ENCODE results near the gene KSR1. TPM values are rescaled to one million over a fixed set of nuclear protein-coding genes. Genes with fewer than 3 reads are reported as not detected.

The KSR1 gene
- total RNA-seq, 4 donors from 2014 or later: 10.4 to 17.7 (median 13.2) TPM

DNA sequence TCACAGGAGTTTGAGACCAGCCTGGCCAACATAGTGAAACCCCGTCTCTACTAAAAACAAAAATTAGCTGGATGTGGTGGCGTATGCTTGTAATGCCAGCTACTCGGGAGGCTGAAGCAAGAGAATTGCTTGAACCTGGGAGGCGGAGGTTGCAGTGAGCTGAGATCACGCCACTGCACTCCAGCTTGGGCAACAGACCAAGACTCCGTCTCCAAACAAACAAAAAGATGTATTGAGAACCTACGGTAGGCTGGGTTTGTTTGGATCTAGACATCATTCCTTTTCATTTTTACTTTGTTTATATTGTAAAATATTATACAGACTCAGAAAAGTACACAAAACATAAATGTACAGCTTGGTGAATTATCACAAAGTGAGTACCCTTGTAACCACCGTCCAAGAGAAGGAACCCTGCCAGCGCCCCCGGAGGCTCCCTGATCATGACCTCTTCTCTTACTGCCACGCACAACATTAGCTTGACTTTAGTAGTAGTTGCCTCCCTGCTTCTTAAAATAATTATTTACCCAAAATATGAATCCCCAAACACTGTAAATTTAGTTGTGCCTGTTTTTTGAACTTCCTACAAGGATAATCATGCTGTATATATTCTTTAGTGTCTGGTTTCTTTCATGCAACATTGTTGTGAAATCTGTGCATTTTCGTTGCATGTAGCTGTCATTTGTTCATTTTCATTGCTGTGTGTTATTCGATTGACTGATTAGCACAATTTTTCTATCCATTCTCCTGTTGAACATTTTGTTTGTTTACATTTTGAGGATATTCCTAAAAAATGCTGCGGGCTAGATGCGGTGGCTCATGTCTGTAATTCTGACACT, 56.5 kb downstream of the KSR1 start:
- Histone ChIP-seq H3K9me3 (no peaks in the 10 kb centered on the region), H3K36me3 (no peaks in the 10 kb centered on the region), H3K4me1 (no peaks in the 10 kb centered on the region), H3K27me3 (no peaks in the 10 kb centered on the region), H3K27ac (no peak overlapping the region), H3K4me3 (no peak overlapping the region)
- intact Hi-C loops (cut with DNase I; ENCODE audit: low total_unique reads): no loop called here
- TF ChIP-seq POLR2A (IDR thresholded peaks at IDR 0.05): no peak
- TF ChIP-seq CTCF (IDR thresholded peaks at IDR 0.05 in 4 of 5, conservative IDR thresholded peaks at IDR 0.05 in 1 of 5): no peak
- in situ Hi-C loops (cut with MboI; ENCODE audit: low sequenced_read_pairs in 4 of 4): no loop called here
- ATAC-seq: no peak
- no peak for DNase-seq

DNA sequence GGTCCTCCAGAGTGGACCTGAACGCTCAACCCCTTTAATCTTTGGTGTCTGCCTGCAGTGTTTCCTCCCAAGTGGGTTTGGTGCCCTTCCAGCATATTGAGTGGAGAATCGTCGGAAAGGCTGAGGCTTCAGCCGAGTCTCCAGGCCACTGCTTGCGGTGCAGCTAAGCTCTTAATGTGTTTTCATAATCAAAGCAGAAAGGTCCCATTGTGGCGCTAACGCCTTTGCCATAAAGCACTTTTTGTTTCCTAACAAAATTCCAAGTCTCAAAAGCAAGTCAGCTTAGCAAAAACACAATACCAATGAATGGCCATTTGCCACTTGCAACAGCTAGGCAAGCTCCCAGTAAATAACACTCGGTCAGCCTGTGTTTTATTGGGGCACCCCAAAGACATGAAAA, 57.6 kb downstream of the KSR1 start:
- Histone ChIP-seq H3K27me3 (no peaks in the 10 kb centered on the region), H3K36me3 (no peaks in the 10 kb centered on the region), H3K27ac (no peak overlapping the region), H3K4me3 (no peak overlapping the region), H3K9me3 (no peaks in the 10 kb centered on the region), H3K4me1 (no peaks in the 10 kb centered on the region)
- in situ Hi-C loops (cut with MboI; ENCODE audit: low sequenced_read_pairs in 4 of 4): no loop called here
- intact Hi-C loops (cut with DNase I; ENCODE audit: low total_unique reads): no loop called here
- DNase-seq (no peak), ATAC-seq (no peak)
- no peak for TF ChIP-seq CTCF (IDR thresholded peaks at IDR 0.05 in 4 of 5, conservative IDR thresholded peaks at IDR 0.05 in 1 of 5)
- no peak for TF ChIP-seq POLR2A (IDR thresholded peaks at IDR 0.05)

GRCh38 chr17:27514595-27515413, 58.6 kb downstream of the KSR1 start:
- Histone ChIP-seq H3K27me3 (no peaks in the 10 kb centered on the region), H3K36me3 (no peaks in the 10 kb centered on the region), H3K4me3 (no peak overlapping the region), H3K27ac (no peak overlapping the region), H3K4me1 (no peaks in the 10 kb centered on the region), H3K9me3 (no peaks in the 10 kb centered on the region)
- no peak for DNase-seq
- in situ Hi-C loops (cut with MboI; ENCODE audit: low sequenced_read_pairs in 4 of 4): no loop called here
- TF ChIP-seq POLR2A (IDR thresholded peaks at IDR 0.05) (no peak), CTCF (IDR thresholded peaks at IDR 0.05 in 4 of 5, conservative IDR thresholded peaks at IDR 0.05 in 1 of 5) (no peak)
- intact Hi-C loops (cut with DNase I; ENCODE audit: low total_unique reads): no loop called here
- ATAC-seq: no peak

DNA sequence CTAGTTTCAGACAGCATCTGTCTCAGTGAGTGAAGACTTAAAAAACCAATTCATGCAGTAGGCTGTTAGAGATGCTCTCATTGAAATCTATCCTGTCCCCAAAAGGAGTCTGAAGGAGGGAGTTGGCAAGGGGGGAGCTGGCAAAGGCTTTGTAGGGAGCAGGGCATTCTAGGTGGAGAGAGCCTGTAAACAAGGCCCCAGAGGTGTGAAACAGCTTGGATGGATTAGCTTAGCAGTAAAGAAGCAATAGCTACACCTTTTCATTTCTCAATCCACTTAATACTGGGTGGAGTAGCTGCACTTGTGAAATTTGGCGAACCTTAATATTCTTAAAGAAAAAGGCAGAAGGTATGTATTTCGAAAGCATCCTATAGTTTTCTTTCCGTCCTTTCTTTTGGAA, 61.8 kb downstream of the KSR1 start:
- intact Hi-C loops (cut with DNase I; ENCODE audit: low total_unique reads): no loop called here
- H3K36me3 ChIP-seq: no peaks in the 10 kb centered on the region
- no peaks in the 10 kb centered on the region for H3K9me3 ChIP-seq
- in situ Hi-C loops (cut with MboI; ENCODE audit: low sequenced_read_pairs in 4 of 4): no loop called here
- H3K27me3 ChIP-seq: no peaks in the 10 kb centered on the region
- no peak overlapping the region for H3K27ac ChIP-seq
- no peak for ATAC-seq
- H3K4me3 ChIP-seq: no peak overlapping the region
- DNase-seq: no peak
- TF ChIP-seq POLR2A (IDR thresholded peaks at IDR 0.05) (no peak), CTCF (IDR thresholded peaks at IDR 0.05 in 4 of 5, conservative IDR thresholded peaks at IDR 0.05 in 1 of 5) (no peak)
- H3K4me1 ChIP-seq: no peaks in the 10 kb centered on the region

Measured in gastrocnemius medialis (tissue), 4 donors.